HG03378 (cell line): ENCODE results near the gene SIX2.

Experiments
- ATAC-seq: cut with Tn5 transposase; IDR thresholded peaks from one replicate; pipeline ENCODE4 v1.9.1; 2021; ENCODE audit warnings: mild to moderate bottlenecking, moderate library complexity; ENCODE audit not compliant: unreplicated experiment

Gene SIX2

GRCh38 chr2:45024097-45024496, 14.8 kb upstream of the SIX2 start:
- ATAC-seq, result no peak

- no peak for ATAC-seq
Measured at GRCh38 chr2:45020439-45020838, 11.2 kb upstream of the SIX2 start.

GRCh38 chr2:45018023-45018422, 8.8 kb upstream of the SIX2 start:
- no peak for ATAC-seq

GRCh38 chr2:45014831-45015230, 5.6 kb upstream of the SIX2 start:
- ATAC-seq, result no peak

- no peak for ATAC-seq
Measured at GRCh38 chr2:45014016-45014702, 4.9 kb upstream of the SIX2 start.

GRCh38 chr2:45013229-45014015, 4.2 kb upstream of the SIX2 start:
- ATAC-seq, result no peak

GRCh38 chr2:45012733-45013132, 3.5 kb upstream of the SIX2 start:
- no peak for ATAC-seq

- ATAC-seq, result no peak
Measured at GRCh38 chr2:45011621-45012602, 2.7 kb upstream of the SIX2 start.

- no peak for ATAC-seq
Measured at GRCh38 chr2:45011121-45011520, 1.9 kb upstream of the SIX2 start.

GRCh38 chr2:45010702-45011012, 1.4 kb upstream of the SIX2 start:
- no peak for ATAC-seq

- ATAC-seq, result no peak
Measured at GRCh38 chr2:45009928-45010701, 863 bp upstream of the SIX2 start.

GRCh38 chr2:45008296-45009129, 739 bp downstream of the SIX2 start:
- no peak for ATAC-seq

GRCh38 chr2:45007961-45008295, 1.3 kb downstream of the SIX2 start:
- ATAC-seq, result no peak

GRCh38 chr2:45006942-45007287, 2.3 kb downstream of the SIX2 start:
- ATAC-seq, result no peak

GRCh38 chr2:45006041-45006941, 3.0 kb downstream of the SIX2 start:
- no peak for ATAC-seq

- no peak for ATAC-seq
Measured at GRCh38 chr2:45005261-45006002, 3.8 kb downstream of the SIX2 start.

- ATAC-seq, result no peak
Measured at GRCh38 chr2:45004562-45005191, 4.6 kb downstream of the SIX2 start.
